GM12878 (cell line): Measurements from ENCODE around the gene KIF6. TPM values are rescaled to one million over a fixed set of nuclear protein-coding genes. Genes with fewer than 3 reads are reported as not detected.

ENCODE experiments used
- ATAC-seq: fragments of 200-7000 bp; cut with Tn5 transposase; 3 replicates; pipeline ENCODE4 v1.9.1; 2020; ENCODE audit warnings: mild to moderate bottlenecking, moderate library complexity
- BruUV-seq: library from RNA; stranded (reverse); fragments of 400-500 nt; replicated peaks from 2 replicates; lab custom pipeline; 2021; lab: Mats Ljungman, UMichigan
- CTCF ChIA-PET: fragments of 300-600 bp; sonication (Branson Sonifier 250); formaldehyde crosslinking; extraction: SDS; loops from one replicate; lab custom pipeline; 2021; ENCODE audit warnings: inconsistent platforms; lab: Yijun Ruan, JAX
- POLR2A ChIA-PET: fragments of 350-600 bp; formaldehyde crosslinking; extraction: SDS; loops from one replicate; lab custom pipeline; 2021; ENCODE audit warnings: inconsistent platforms; lab: Charles Lee
- RAD21 ChIA-PET: fragments of 300-600 bp; sonication (Branson Sonifier 250); formaldehyde crosslinking; loops from one replicate; lab custom pipeline; 2023; ENCODE audit warnings: antibody characterized with exemption; ENCODE audit not compliant: unreplicated experiment; lab: Charles Lee
- SMC1A ChIA-PET: fragments of 300-600 bp; sonication (Branson Sonifier 250); formaldehyde crosslinking; loops from one replicate; lab custom pipeline; 2023; ENCODE audit not compliant: unreplicated experiment, uncharacterized antibody; lab: Charles Lee
- DNase-seq: peaks from one replicate; pipeline ENCODE4 v3.0.0-alpha.2; 2011; ENCODE audit warnings: low read depth, low spot score
- FAIRE-seq: peaks from 3 replicates; lab custom pipeline; 2011; peaks lifted over from hg19 to GRCh38; lab: Jason Lieb, UNC
- H2AFZ ChIP-seq: 2 replicates; pipeline ENCODE4 v1.6.0; 2011; ENCODE audit warnings: low read depth, low read length, control low read depth; ENCODE audit not compliant: control insufficient read depth
- H3K27ac ChIP-seq: 2 replicates; pipeline ENCODE4 v1.5.1; 2011; ENCODE audit warnings: control low read depth; ENCODE audit not compliant: control insufficient read depth, insufficient read depth
- H3K27me3 ChIP-seq, 2 experiments: replicated peaks in 1 of 2; 2 replicates each; pipeline versions ENCODE4 v1.6.0 to v1.6.1; 2011; ENCODE audit warnings: low read length in 1 of 2; ENCODE audit not compliant: control insufficient read depth in 2 of 2, insufficient read depth in 2 of 2
- H3K36me3 ChIP-seq, 2 experiments: 2 replicates each; pipeline ENCODE4 v1.5.1; 2011; ENCODE audit warnings: low read length in 1 of 2; ENCODE audit not compliant: control insufficient read depth in 2 of 2, insufficient read depth in 2 of 2
- H3K4me1 ChIP-seq: 2 replicates; pipeline ENCODE4 v1.6.1; 2011; ENCODE audit warnings: mild to moderate bottlenecking, low read length, moderate library complexity, mixed read lengths; ENCODE audit not compliant: control insufficient read depth, insufficient read depth
- H3K4me2 ChIP-seq: 2 replicates; pipeline ENCODE4 v1.6.0; 2011; ENCODE audit warnings: control low read depth; ENCODE audit not compliant: control insufficient read depth, insufficient read depth
- H3K4me3 ChIP-seq: fragments of 200-600 bp; sonication (generic); 2 replicates; pipeline ENCODE4 v1.5.1; 2016
- H3K79me2 ChIP-seq: 2 replicates; pipeline ENCODE4 v1.6.0; 2011; ENCODE audit warnings: low read length; ENCODE audit not compliant: control insufficient read depth, insufficient read depth
- H3K9ac ChIP-seq: 2 replicates; pipeline ENCODE4 v1.8.0; 2011; ENCODE audit warnings: low read length, control low read depth, mixed read lengths; ENCODE audit not compliant: control insufficient read depth, insufficient read depth
- H3K9me3 ChIP-seq: replicated peaks from 3 replicates; pipeline ENCODE4 v1.5.1; 2011; ENCODE audit warnings: mild to moderate bottlenecking, low read length; ENCODE audit not compliant: control insufficient read depth, insufficient read depth
- H4K20me1 ChIP-seq: 2 replicates; pipeline ENCODE4 v1.6.0; 2011; ENCODE audit not compliant: control insufficient read depth, insufficient read depth
- CHD2 ChIP-seq: IDR thresholded peaks from 2 replicates; pipeline ENCODE4 v1.6.1; 2011; ENCODE audit warnings: low read depth, low read length, improper control_type of control experiment, borderline replicate concordance
- PRDM15 ChIP-seq: fragments of 450-650 bp; formaldehyde crosslinking; IDR thresholded peaks from 2 replicates; pipeline ENCODE4 v1.4.0; 2020; ENCODE audit warnings: mild to moderate bottlenecking, moderate library complexity
- RBBP5 ChIP-seq: fragments of 200-600 bp; sonication (generic); conservative IDR thresholded peaks from 2 replicates; pipeline ENCODE4 v1.6.1; 2016
- SIN3A ChIP-seq: IDR thresholded peaks from 2 replicates; pipeline ENCODE4 v1.6.1; 2012; ENCODE audit warnings: low read depth, low read length, improper control_type of control experiment
- TBL1XR1 ChIP-seq: IDR thresholded peaks from 2 replicates; pipeline ENCODE4 v1.6.1; 2012; ENCODE audit warnings: low read depth, low read length, improper control_type of control experiment
- WGBS: methylation state at CpG from one replicate; pipeline ENCODE4 v1.1.6; 2016; ENCODE audit warnings: low lambda C conversion rate; ENCODE audit not compliant: insufficient replicate concordance, insufficient coverage; ENCODE audit errors: missing lambda C conversion rate; 5-methylcytosine and 5-hydroxymethylcytosine counted together
- in situ Hi-C: fragments of 300-500 bp; cut with MboI; formaldehyde crosslinking; loops from 9 replicates; pipeline ENCODE4 v1.14.3; 2018; ENCODE audit warnings: mixed read lengths
- intact Hi-C: fragments of 100-400 bp; cut with micrococcal nuclease; formaldehyde crosslinking; loops from one replicate; pipeline ENCODE4 v1.14.2; 2022; ENCODE audit not compliant: unreplicated experiment
- polyA plus RNA-seq, 11 experiments: library from polyadenylated mRNA; depleted of rRNA in 4 of 11; unstranded in 6 of 11; stranded (reverse) in 5 of 11; fragments of >200 nt; fragmentation: Nextera tagmentation in 4 of 11; fragmentation: Illumina TruSeq in 1 of 11; extraction: Ambion mirVana in 4 of 11; extraction: Trizol in 1 of 11; gene quantifications; 1 replicate in 1 of 11; 2 replicates in 10 of 11; pipeline versions ENCODE4 v1.2.1 to v1.2.3, GENCODE V29; 2011 to 2016; ENCODE audit warnings: inconsistent platforms in 2 of 11, missing spikeins in 2 of 11, low read depth in 1 of 11
- total RNA-seq, 4 experiments: library from RNA; depleted of rRNA in 3 of 4; stranded (reverse); fragments of >200 nt in 3 of 4; fragmentation: Illumina TruSeq in 1 of 4; extraction: Trizol in 1 of 4; gene quantifications; 2 replicates each; pipeline versions ENCODE4 v1.2.1 to v1.2.3, GENCODE V29; 2013 to 2021

Gene KIF6
- total and polyA plus RNA-seq, 10 of the 15 experiments (the other 5 are each of a cell fraction or from before 2014, with no cell fraction given): 0.09 to 1.0 (median 0.28) TPM

GRCh38 chr6:39686976-39687375 is 38.2 kb downstream of the KIF6 start:
- Histone ChIP-seq H3K27me3 (no peaks in the 10 kb centered on the region), H3K27ac (no peak overlapping the region), H3K9me3 (no peaks in the 10 kb centered on the region), H3K4me3 (no peak overlapping the region), H4K20me1 (no peaks in the 10 kb centered on the region), H3K4me1 (no peaks in the 10 kb centered on the region; the same call in 1 of the 2 replicates), H2AFZ (no peak overlapping the region), H3K9ac (no peak overlapping the region), H3K4me2 (no peak overlapping the region), H3K36me3 (no peaks in the 10 kb centered on the region; a peak in 2 of 4 replicates), H3K79me2 (no peaks in the 10 kb centered on the region)
- BruUV-seq: no TSS peak
- DNase-seq: no peak
- intact Hi-C loops: no loop called here
- ATAC-seq: no peak
- ChIA-PET POLR2A (interaction anchor here (1.1 kb wide), 2 partner anchors 14 to 78 kb away, joined by 3 read pairs; no protein-coding TSS in a partner anchor), SMC1A (interaction anchor here (0.8 to 5.6 kb wide), 13 partner anchors 9 to 78 kb away, joined by 3 to 23 read pairs (median 6); no protein-coding TSS in a partner anchor), RAD21 (interaction anchor here (1.0 to 2.3 kb wide), 6 partner anchors 9 to 235 kb away, joined by 3 to 7 read pairs (median 4); no protein-coding TSS in a partner anchor), CTCF (interaction anchor here (1.0 to 1.5 kb wide), 4 partner anchors 9 to 44 kb away, joined by 3 to 4 read pairs (median 4); no protein-coding TSS in a partner anchor)
- TF ChIP-seq RBBP5: no peak
- TF ChIP-seq PRDM15 (CRISPR knock-in tag): no peak
- no peak for TF ChIP-seq CHD2
- TF ChIP-seq TBL1XR1: no peak
- TF ChIP-seq SIN3A: no peak
- 27% methylated on average over 6 of the region's 6 CpGs for WGBS
- in situ Hi-C loops: no loop called here
- no peak for FAIRE-seq
